Measurements from ENCODE around the gene RNF38.
A peak's percentile ranks its signal among the peaks of the same experiment; 100 is the strongest.
"Not testable (repeated sequence)": the region's sequence is repeated elsewhere in the genome, so short reads cannot be mapped to it uniquely, and the experiment has no call there.

The RNF38 gene

GRCh38 chr9:36423206-36423605, 23.1 kb upstream of the RNF38 start:
- H3F3A ChIP-seq (ENCODE audit: control insufficient read depth, insufficient read depth) = peaks cover 3% of the 10 kb centered on the region; the same call in 1 of the 2 replicates
- 0 out of 2 replicates have a peak, but pooled peaks cover 3% of the 10 kb centered on the region for H3K36me3 ChIP-seq (ENCODE audit: control insufficient read depth, low read length)
- no peaks in the 10 kb centered on the region for H3K9me2 ChIP-seq (replicated peaks; ENCODE audit: control insufficient read depth, low read length)
- H3K79me2 ChIP-seq (ENCODE audit: control insufficient read depth, low read length) = peaks cover 33% of the 10 kb centered on the region
- no peaks in the 10 kb centered on the region for H4K20me1 ChIP-seq (ENCODE audit: control insufficient read depth, insufficient read depth, low read depth, low read length)
- H3K9me3 ChIP-seq (ENCODE audit: control insufficient read depth, insufficient read depth, low read length) = no peaks in the 10 kb centered on the region
- H3K4me1 ChIP-seq (ENCODE audit: control insufficient read depth, low read length) = no peaks in the 10 kb centered on the region
- H3K27me3 ChIP-seq (ENCODE audit: control insufficient read depth, low read length) = no peaks in the 10 kb centered on the region
- no peak overlapping the region for H3K4me2 ChIP-seq (ENCODE audit: low read length)
- no peak overlapping the region for H3K4me3 ChIP-seq (ENCODE audit: low read length)
- H3K27ac ChIP-seq (ENCODE audit: low read depth, low read length) = no peak overlapping the region
- no peak for TF ChIP-seq EZH2phosphoT487 (IDR thresholded peaks at IDR 0.05; ENCODE audit: borderline replicate concordance, low read length)
- TF ChIP-seq, protein P1, sequence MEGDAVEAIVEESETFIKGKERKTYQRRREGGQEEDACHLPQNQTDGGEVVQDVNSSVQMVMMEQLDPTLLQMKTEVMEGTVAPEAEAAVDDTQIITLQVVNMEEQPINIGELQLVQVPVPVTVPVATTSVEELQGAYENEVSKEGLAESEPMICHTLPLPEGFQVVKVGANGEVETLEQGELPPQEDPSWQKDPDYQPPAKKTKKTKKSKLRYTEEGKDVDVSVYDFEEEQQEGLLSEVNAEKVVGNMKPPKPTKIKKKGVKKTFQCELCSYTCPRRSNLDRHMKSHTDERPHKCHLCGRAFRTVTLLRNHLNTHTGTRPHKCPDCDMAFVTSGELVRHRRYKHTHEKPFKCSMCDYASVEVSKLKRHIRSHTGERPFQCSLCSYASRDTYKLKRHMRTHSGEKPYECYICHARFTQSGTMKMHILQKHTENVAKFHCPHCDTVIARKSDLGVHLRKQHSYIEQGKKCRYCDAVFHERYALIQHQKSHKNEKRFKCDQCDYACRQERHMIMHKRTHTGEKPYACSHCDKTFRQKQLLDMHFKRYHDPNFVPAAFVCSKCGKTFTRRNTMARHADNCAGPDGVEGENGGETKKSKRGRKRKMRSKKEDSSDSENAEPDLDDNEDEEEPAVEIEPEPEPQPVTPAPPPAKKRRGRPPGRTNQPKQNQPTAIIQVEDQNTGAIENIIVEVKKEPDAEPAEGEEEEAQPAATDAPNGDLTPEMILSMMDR (IDR thresholded peaks at IDR 0.05; ENCODE audit: low read depth, low read length, poor library complexity, severe bottlenecking) = no peak

DNA sequence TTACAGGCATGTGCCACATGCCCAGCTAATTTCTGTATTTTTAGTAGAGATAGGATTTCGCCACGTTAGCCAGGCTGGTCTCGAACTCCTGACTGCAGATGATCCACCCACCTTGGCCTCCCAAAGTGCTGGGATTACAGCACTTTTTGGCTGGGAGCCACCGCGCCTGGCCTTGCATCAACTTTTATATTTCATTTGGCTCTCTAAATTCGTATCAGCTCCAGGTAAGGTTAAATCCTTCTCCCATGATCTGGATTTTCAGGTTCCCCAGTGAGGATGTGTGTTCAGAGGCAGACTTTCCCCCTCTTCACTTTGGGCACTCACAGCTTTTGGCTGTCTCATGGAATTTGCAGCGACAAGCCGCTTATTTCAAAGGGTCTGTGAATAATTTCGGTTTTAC, 16.8 kb upstream of the RNF38 start:
- peaks cover 5% of the 10 kb centered on the region; the same call in 1 of the 2 replicates for H4K20me1 ChIP-seq (ENCODE audit: control insufficient read depth, insufficient read depth, low read depth, low read length)
- no peaks in the 10 kb centered on the region for H3K9me3 ChIP-seq (ENCODE audit: control insufficient read depth, insufficient read depth, low read length)
- no peak for TF ChIP-seq EZH2phosphoT487 (IDR thresholded peaks at IDR 0.05; ENCODE audit: borderline replicate concordance, low read length)
- TF ChIP-seq, protein P1 (IDR thresholded peaks at IDR 0.05; ENCODE audit: low read depth, low read length, poor library complexity, severe bottlenecking) = no peak
- H3K4me2 ChIP-seq (ENCODE audit: low read length) = no peak overlapping the region
- H3K4me1 ChIP-seq (ENCODE audit: control insufficient read depth, low read length) = no peaks in the 10 kb centered on the region
- peaks cover 8% of the 10 kb centered on the region; the same call in 1 of the 2 replicates for H3K36me3 ChIP-seq (ENCODE audit: control insufficient read depth, low read length)
- no peaks in the 10 kb centered on the region for H3F3A ChIP-seq (ENCODE audit: control insufficient read depth, insufficient read depth)
- no peaks in the 10 kb centered on the region for H3K27me3 ChIP-seq (ENCODE audit: control insufficient read depth, low read length)
- H3K4me3 ChIP-seq (ENCODE audit: low read length) = no peak overlapping the region
- H3K27ac ChIP-seq (ENCODE audit: low read depth, low read length) = no peak overlapping the region
- peaks cover 11% of the 10 kb centered on the region for H3K79me2 ChIP-seq (ENCODE audit: control insufficient read depth, low read length)
- no peaks in the 10 kb centered on the region for H3K9me2 ChIP-seq (replicated peaks; ENCODE audit: control insufficient read depth, low read length)

DNA sequence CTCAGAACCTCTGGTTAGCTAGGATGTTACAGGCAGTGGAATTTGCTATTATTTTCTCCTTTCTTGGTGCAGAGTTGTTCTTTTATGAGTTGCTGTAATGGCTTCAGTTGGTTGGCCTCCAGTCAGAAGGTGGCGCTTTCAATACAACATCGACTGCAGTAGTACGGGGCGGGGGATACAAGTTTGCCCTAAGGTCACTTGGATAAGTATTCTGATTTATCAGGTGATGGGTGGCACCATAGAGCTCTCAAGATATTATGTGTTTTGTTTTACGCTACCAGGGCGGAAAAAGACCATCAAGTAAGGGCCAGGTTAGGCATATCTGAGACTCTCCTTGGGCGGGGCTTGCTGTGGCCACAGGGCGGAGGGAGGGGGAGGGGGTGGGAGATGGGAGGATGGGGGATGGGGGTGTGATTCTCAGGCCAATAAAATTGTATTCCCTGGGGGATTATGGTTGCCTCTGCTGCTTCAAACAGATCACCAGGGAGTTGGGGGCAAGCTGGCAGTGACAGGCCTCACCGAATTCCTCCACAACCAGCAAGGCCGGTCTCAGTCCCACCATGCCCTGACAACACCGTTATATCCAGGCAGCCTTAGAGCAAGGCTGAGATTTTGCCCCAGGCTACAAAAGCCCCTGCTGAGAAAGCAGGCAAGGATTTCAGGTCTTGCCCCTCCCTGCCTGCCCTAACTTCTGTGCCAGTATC, 15.9 kb upstream of the RNF38 start:
- Histone ChIP-seq H3F3A (ENCODE audit: control insufficient read depth, insufficient read depth) (no peaks in the 10 kb centered on the region), H3K4me2 (ENCODE audit: low read length) (no peak overlapping the region), H3K27ac (ENCODE audit: low read depth, low read length) (no peak overlapping the region), H4K20me1 (ENCODE audit: control insufficient read depth, insufficient read depth, low read depth, low read length) (peaks cover 5% of the 10 kb centered on the region; the same call in 1 of the 2 replicates), H3K4me3 (ENCODE audit: low read length) (no peak overlapping the region), H3K36me3 (ENCODE audit: control insufficient read depth, low read length) (peaks cover 7% of the 10 kb centered on the region; the same call in 1 of the 2 replicates), H3K9me3 (ENCODE audit: control insufficient read depth, insufficient read depth, low read length) (no peaks in the 10 kb centered on the region), H3K4me1 (ENCODE audit: control insufficient read depth, low read length) (no peaks in the 10 kb centered on the region), H3K9me2 (replicated peaks; ENCODE audit: control insufficient read depth, low read length) (no peaks in the 10 kb centered on the region), H3K79me2 (ENCODE audit: control insufficient read depth, low read length) (peaks cover 11% of the 10 kb centered on the region), H3K27me3 (ENCODE audit: control insufficient read depth, low read length) (no peaks in the 10 kb centered on the region)
- no peak for TF ChIP-seq EZH2phosphoT487 (IDR thresholded peaks at IDR 0.05; ENCODE audit: borderline replicate concordance, low read length)
- TF ChIP-seq, protein P1 (IDR thresholded peaks at IDR 0.05; ENCODE audit: low read depth, low read length, poor library complexity, severe bottlenecking) = peak; percentile 45

DNA sequence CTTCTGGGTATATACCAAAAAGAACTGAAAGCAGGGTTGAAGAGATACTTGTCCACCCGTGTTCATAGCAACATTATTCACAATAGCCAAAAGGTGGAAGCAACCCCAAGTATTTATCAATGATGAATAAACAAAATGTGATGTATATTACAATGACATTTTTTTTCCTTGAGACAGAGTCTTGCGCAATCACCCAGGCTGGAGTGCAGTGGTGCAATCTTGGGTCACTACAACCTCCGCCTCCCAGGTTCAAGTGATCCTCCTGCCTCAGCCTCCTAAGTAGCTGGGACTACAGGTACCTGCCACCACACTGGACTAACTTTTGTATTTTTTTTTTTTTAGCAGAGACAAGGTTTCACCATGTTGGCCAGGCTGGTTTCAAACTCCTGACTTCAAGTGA, 11.3 kb upstream of the RNF38 start:
- H4K20me1 ChIP-seq (ENCODE audit: control insufficient read depth, insufficient read depth, low read depth, low read length); H3K4me3 ChIP-seq (ENCODE audit: low read length); H3K27ac ChIP-seq (ENCODE audit: low read depth, low read length); H3K9me2 ChIP-seq (replicated peaks; ENCODE audit: control insufficient read depth, low read length); H3K9me3 ChIP-seq (ENCODE audit: control insufficient read depth, insufficient read depth, low read length); H3K4me1 ChIP-seq (ENCODE audit: control insufficient read depth, low read length); H3K4me2 ChIP-seq (ENCODE audit: low read length); H3K27me3 ChIP-seq (ENCODE audit: control insufficient read depth, low read length); H3K79me2 ChIP-seq (ENCODE audit: control insufficient read depth, low read length); H3K36me3 ChIP-seq (ENCODE audit: control insufficient read depth, low read length); H3F3A ChIP-seq (ENCODE audit: control insufficient read depth, insufficient read depth): not testable (repeated sequence)

GRCh38 chr9:36409076-36409475, 9.0 kb upstream of the RNF38 start:
- H3K4me2 ChIP-seq (ENCODE audit: low read length); H3K27ac ChIP-seq (ENCODE audit: low read depth, low read length); H3K9me2 ChIP-seq (replicated peaks; ENCODE audit: control insufficient read depth, low read length); H3K4me1 ChIP-seq (ENCODE audit: control insufficient read depth, low read length); H3K9me3 ChIP-seq (ENCODE audit: control insufficient read depth, insufficient read depth, low read length); H3F3A ChIP-seq (ENCODE audit: control insufficient read depth, insufficient read depth); H4K20me1 ChIP-seq (ENCODE audit: control insufficient read depth, insufficient read depth, low read depth, low read length); H3K27me3 ChIP-seq (ENCODE audit: control insufficient read depth, low read length); H3K4me3 ChIP-seq (ENCODE audit: low read length); H3K36me3 ChIP-seq (ENCODE audit: control insufficient read depth, low read length): not testable (repeated sequence)
- H3K79me2 ChIP-seq (ENCODE audit: control insufficient read depth, low read length) = peaks cover 12% of the 10 kb centered on the region

All from DOHH2 (cell line).